CD4-positive, alpha-beta T cell treated with Interleukin-17A for 4 hours (primary cell): Measurements from ENCODE around the gene MEIS3.

Source experiments
- DNase-seq: peaks from one replicate; pipeline ENCODE4 v3.0.0-alpha.2; 2020; ENCODE audit warnings: mixed read lengths

The MEIS3 gene

GRCh38 chr19:47356900-47357299, 62.4 kb downstream of the MEIS3 start:
- DNase-seq: no peak

- no peak for DNase-seq
Observed at GRCh38 chr19:47353307-47353712, 66.0 kb downstream of the MEIS3 start.
